Fibroblast of lung (primary cell): ENCODE data around the gene OXLD1.

Experiments
- EZH2 ChIP-seq: IDR thresholded peaks from 2 replicates; pipeline ENCODE4 v1.5.1; 2012; ENCODE audit warnings: low read length, control low read depth, mild to moderate bottlenecking; ENCODE audit errors: missing control alignments
- TF ChIP-seq, protein P1 (sequence below), 2 donors: IDR thresholded peaks in 1 of 2; conservative IDR thresholded peaks in 1 of 2; 1 replicate in 1 of 2; 2 replicates in 1 of 2; pipeline ENCODE4 v1.5.1; 2011 to 2012; ENCODE audit warnings: low read length in 2 of 2, control low read depth in 1 of 2, inconsistent platforms in 1 of 2, low read depth in 1 of 2, mild to moderate bottlenecking in 1 of 2

GRCh38 chr17:81683584-81684441, 17.4 kb upstream of the OXLD1 start, which contains the start of the genes ARL16 and HGS:
- TF ChIP-seq, protein P1, sequence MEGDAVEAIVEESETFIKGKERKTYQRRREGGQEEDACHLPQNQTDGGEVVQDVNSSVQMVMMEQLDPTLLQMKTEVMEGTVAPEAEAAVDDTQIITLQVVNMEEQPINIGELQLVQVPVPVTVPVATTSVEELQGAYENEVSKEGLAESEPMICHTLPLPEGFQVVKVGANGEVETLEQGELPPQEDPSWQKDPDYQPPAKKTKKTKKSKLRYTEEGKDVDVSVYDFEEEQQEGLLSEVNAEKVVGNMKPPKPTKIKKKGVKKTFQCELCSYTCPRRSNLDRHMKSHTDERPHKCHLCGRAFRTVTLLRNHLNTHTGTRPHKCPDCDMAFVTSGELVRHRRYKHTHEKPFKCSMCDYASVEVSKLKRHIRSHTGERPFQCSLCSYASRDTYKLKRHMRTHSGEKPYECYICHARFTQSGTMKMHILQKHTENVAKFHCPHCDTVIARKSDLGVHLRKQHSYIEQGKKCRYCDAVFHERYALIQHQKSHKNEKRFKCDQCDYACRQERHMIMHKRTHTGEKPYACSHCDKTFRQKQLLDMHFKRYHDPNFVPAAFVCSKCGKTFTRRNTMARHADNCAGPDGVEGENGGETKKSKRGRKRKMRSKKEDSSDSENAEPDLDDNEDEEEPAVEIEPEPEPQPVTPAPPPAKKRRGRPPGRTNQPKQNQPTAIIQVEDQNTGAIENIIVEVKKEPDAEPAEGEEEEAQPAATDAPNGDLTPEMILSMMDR (conservative IDR thresholded peaks at IDR 0.05 in 1 of 2, IDR thresholded peaks at IDR 0.05 in 1 of 2; ENCODE audit: low read depth in 1 of 2, low read length in 2 of 2): no peak
- no peak for TF ChIP-seq EZH2
